PC-9 (cell line): ENCODE data around the gene TADA2B.

Source experiments
- EZH2 ChIP-seq: fragments of 200-600 bp; sonication (generic); IDR thresholded peaks from 2 replicates; pipeline ENCODE4 v1.8.0; 2017; ENCODE audit warnings: antibody characterized with exemption, low read depth
- TF ChIP-seq, protein P1 (sequence below): fragments of 200-600 bp; sonication (generic); conservative IDR thresholded peaks from 2 replicates; pipeline ENCODE4 v1.6.1; 2017; ENCODE audit warnings: mixed run types, antibody characterized with exemption, mild to moderate bottlenecking, moderate library complexity

DNA sequence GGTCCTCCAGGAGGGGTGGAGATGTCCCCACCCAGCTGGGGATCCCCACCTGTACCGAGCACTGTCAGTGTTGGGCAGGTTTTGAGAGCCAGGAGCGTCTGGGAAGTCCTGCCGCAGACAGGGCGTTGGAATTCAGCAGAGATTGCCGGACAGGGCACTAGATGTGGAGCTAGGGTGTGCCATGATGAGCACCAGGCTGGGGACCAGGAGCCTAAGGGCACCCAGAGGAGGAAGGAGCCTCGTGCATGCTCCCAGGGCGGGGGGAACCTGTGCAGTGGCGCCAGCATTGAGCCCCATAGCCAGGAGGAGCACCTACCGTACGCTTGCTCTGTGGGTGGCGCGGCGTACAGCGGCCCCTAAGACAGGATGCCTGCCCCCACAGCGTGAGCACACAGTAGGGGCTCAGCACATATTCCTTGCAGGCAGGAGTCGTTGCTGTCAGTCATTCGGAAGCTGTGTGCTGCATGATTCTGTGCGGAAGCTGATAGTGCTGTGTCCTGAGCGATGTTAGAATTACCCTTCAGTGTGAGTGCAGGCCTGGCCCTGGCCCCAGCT lies 18.8 kb upstream of the TADA2B start:
- TF ChIP-seq, protein P1, sequence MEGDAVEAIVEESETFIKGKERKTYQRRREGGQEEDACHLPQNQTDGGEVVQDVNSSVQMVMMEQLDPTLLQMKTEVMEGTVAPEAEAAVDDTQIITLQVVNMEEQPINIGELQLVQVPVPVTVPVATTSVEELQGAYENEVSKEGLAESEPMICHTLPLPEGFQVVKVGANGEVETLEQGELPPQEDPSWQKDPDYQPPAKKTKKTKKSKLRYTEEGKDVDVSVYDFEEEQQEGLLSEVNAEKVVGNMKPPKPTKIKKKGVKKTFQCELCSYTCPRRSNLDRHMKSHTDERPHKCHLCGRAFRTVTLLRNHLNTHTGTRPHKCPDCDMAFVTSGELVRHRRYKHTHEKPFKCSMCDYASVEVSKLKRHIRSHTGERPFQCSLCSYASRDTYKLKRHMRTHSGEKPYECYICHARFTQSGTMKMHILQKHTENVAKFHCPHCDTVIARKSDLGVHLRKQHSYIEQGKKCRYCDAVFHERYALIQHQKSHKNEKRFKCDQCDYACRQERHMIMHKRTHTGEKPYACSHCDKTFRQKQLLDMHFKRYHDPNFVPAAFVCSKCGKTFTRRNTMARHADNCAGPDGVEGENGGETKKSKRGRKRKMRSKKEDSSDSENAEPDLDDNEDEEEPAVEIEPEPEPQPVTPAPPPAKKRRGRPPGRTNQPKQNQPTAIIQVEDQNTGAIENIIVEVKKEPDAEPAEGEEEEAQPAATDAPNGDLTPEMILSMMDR, result no peak
- TF ChIP-seq EZH2, result no peak
